Adipose tissue (tissue), 3 donors: ENCODE results near the gene FER. TPM values are rescaled to one million over a fixed set of nuclear protein-coding genes. Genes with fewer than 3 reads are reported as not detected.
"Not testable (repeated sequence)": the region's sequence is repeated elsewhere in the genome, so short reads cannot be mapped to it uniquely, and the experiment has no call there.

Source experiments
- H3K27ac ChIP-seq: one replicate; pipeline ENCODE4 v1.5.1; 2013; ENCODE audit warnings: low read depth, low read length
- WGBS, 3 donors: extraction: QIAGEN DNeasy Blood & Tissue Kit; methylation state at CpG; one replicate each; pipeline ENCODE4 v1.1.7; 2013; 5-methylcytosine and 5-hydroxymethylcytosine counted together
- polyA plus RNA-seq, 3 donors: library from polyadenylated mRNA; stranded (reverse); fragments of 200-250 nt; gene quantifications; one replicate each; pipeline ENCODE4 v1.2.3, GENCODE V29; 2013
- donor health status: healthy with polysubstance abuse.
- donor health status: Bipolar disorder and iron deficiency.
- donor health status: healthy.

The FER gene
- polyA plus RNA-seq, 3 donors, result 1.3 to 2.9 (median 2.8) TPM

DNA sequence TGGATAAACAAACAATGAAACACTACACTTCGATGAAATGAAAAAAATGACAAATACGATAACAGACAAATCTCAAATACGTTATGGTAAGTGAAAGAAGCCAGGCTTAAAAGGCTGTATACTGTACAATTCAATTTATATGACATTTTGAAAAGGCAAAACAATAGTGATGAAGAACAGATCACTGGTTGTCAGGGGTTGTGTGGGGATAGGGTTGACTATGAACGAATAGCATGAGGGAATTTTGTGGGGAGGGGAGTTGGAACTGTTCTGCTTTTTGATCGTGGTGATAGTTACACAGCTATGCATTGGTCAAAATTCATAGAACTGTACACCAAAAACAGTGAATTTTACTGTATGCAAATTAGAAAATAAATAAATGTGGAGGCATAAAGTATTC is 7.8 kb upstream of the FER start:
- WGBS, 3 donors, result 57 to 80% (median 75%) methylated on average over 5 of the region's 5 CpGs

DNA sequence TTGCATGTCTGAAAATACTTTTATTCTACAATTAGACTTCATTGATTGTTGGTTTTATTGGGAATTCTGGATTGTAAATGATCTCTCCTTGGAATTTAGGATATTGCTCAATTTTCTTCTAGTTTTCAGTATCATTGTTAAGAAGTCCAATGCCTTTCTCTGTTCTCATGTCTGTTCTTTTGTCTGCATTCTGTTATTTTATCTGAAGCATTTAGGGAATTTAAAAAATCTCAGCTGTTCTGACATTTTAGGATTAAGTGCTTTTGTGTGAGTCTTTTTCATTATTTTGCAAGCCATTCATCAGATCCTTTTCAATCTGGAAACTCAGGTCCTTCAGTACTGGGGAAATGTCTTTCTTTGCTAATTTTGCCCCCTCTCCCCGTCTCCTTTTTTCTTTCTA is 4.4 kb upstream of the FER start:
- H3K27ac ChIP-seq, result no peak overlapping the region
- WGBS, 3 donors, result 74 to 98% (median 96%) methylated on average over 1 of the region's 1 CpG

More for the DNA sequence above, 7.8 kb upstream of the FER start:
- no peak overlapping the region for H3K27ac ChIP-seq

DNA sequence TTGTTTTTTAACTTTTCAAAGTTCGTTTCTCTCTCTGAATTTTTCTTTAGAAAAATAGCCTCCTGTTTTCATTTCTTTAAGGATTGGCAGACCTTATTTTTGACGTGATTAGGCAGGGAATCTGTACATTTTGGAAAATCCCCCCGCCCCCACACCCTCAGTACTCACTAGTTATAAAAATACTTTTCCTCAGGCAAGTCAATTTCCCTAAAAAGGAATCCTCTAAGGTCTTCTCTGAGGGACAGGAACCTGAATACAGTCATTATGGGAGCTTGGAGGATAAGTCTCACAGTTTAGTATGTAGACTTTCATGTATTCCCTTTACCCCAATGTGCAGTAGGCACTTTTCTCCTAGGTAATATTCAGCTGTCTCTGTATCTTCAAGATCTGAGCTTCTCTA is 3.9 kb upstream of the FER start:
- WGBS, 3 donors, result 74 to 83% (median 78%) methylated on average over 3 of the region's 3 CpGs
- H3K27ac ChIP-seq, result no peak overlapping the region

DNA sequence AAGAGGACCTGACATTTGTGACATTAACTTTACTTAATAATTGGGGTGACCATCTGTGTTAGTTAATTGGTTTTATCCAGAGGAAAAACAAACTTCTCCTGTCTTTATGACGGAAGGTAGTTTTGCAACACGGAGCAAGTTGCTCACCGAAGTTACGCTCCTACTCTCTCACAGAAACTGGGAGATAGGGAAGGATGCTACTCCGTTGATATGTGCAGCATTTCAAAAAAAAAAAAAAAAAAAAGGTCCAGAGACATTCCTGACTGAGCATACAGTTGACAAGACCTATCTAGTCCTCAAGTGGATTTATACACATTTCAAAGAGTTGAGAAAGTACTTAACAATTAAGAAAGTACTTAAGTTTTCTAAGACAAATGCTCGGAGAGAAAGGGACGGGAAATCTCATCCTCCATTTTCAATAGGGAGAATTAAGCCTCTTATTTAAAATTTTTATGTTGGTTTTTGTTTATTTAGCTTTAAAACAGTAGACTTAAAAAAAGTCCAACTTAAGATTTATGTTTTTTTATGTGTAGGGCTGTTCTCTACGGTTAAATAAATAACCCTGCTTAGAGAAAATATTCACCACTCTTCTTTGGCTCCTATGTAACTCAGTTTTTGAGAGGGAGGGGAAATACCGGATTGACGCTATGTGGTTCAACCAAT is 455 bp upstream of the FER start:
- no peak overlapping the region for H3K27ac ChIP-seq
- 39 to 50% (median 45%) methylated on average over 10 of the region's 10 CpGs for WGBS, 3 donors

DNA sequence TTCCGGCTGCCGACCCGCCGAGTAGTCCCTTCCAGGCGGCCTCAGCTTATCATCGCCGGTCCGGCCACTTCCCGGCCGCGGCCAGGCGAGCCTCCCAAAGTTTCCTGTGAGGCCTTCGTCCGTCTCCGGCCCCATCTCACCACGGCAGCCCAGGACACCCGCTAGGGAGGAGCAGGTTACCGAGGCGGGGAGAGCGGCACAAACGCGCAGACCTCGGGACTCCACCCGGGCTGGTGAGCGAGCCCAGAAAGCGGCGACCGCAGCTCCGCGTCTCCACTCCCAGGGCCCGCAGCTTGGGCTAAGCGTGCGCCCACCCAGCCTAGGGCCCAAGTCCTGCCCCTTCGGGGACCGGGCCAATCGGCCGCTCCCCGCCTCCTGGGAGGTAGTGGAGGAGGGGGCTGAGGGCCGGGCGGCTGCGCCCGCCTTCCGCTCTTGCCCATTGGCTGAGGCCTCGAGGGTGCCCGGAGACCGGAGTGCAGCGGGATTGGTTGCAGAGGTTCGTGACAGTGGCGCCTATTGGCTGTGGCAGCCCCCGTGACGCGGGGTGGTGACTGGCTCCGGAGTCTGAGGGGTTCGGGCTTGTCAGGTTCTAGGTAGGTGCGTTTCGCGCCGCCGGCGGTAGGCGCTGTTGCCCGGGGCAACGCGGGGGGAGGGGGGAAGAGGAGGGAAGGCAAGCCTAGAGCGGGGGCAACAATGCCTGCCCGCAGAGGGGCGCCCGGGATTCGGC is 867 bp downstream of the FER start:
- WGBS, 3 donors, result 0 to 1% (median 0%) methylated on average over 61 to 69 of the region's 69 CpGs

DNA sequence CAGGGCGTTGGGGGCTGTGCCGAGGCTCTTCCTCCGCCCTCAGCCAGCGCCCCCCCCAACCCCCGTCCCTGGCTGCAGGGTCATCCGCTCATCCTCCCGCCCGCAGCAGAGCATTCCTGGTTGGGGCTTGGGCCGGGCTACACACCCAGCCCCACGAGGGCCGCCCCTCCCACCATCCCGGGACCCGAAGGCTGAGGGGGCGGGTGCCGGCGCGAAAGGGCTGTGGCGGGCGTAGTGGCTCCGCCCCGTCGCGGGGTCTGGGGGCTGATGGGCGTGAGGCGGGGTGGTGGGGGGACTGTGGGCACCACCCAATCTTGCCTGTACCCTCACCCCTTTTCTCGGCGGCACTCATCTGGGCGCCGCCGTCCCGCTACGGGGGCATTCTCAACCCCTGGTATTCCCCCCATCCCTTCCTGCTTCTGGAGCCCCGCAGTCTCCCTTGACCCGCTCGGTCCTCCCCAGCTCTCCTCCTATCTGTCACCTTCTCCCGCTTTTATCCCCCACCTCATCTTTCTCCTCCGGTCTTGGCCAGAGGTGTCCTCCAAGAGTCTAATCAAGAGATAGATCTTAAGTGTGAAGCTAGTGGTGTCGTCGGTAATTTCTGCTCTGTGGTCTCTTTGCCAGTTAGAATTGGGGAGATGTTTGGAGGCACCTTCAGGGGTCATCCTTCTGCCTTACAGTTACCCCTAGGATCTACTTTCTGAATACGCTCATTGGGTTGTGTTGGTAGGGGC is 1.6 kb downstream of the FER start:
- 1 to 2% (median 1%) methylated on average over 31 to 40 of the region's 40 CpGs for WGBS, 3 donors
- H3K27ac ChIP-seq, result peak overlapping the region; percentile 44

More for the DNA sequence above, 867 bp downstream of the FER start:
- H3K27ac ChIP-seq, result peak overlapping the region; percentile 86

DNA sequence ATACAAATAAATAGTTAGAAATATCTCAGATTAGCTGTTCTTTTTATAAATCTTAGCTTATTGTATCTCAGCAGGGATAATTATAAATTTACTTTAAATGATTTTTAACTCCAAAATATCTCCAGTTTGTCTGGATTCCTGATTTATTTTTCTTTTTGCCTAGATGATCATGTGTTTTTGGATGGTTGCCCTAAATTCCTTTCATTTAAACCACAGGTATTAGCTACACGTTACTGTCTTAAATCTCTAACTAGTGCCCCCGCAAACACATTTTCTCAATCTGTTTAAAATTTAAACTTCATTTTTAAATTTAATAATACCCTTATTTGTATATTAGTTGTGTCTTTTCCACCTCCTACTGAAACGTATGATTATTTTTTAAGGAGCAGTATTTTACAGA is 5.6 kb downstream of the FER start:
- WGBS, 3 donors, result 74 to 84% (median 82%) methylated on average over 3 of the region's 3 CpGs
- no peak overlapping the region for H3K27ac ChIP-seq

DNA sequence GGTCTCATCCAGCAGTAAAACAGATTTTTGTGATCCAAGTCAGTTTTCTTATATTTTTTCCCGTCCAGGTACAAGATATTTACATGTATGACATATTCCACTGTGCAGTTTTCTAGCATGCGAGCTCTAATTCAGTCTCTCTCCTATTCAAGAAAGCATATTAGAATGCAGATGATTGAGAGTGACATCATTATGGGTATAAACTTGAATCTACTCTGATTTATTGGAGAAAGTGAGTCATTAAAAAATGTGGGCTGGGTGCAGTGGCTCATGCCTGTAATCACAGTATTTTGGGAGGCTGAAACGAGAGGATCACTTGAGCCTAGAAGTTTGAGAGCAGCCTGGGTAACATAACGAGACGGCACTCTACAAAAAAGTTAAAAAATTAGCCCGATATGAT is 6.2 kb downstream of the FER start:
- no peak overlapping the region for H3K27ac ChIP-seq
- WGBS, 3 donors, result 87 to 92% (median 90%) methylated on average over 6 of the region's 6 CpGs

DNA sequence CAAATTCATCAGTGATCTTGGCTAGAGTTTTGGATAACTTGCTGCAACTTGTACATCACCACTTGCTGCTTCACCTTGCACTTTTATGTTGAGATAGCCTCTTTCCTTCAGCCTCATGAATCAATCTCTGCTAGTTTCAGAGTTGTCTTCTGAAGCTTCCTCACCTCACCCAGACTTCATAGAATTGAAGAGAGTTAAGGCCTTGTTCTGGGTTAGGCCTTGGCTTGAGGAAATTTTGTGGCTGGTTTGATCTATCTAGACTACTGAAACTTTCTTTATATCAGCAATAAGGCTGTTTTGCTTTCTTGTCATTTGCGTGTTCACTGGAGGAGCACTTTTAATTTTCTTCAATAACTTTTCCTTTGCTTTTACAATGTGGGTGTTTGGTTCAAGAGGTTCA is 12.8 kb downstream of the FER start:
- WGBS, 3 donors, result 96 to 98% (median 97%) methylated on average over 1 of the region's 1 CpG

DNA sequence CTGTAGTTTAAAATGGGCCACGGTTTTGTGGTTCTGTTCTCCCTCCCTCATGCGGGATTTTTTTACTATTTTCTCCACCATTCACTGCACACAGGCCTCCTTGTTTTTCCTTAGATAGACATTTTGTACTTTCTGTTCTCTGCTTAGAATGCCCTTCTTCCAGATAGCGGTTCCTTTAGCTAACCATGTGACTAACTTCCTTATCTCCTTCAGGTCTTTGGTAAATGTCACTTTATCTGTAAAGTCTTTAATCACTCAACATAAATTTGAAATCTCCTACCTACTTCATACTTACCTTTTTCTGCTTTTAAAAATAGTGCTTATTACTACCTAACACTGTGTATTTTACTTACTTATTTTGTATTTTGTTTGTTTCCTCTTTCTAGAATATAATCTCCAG is 15.0 kb downstream of the FER start:
- H3K27ac ChIP-seq, result no peak overlapping the region
- WGBS, 3 donors, result 49 to 60% (median 55%) methylated on average over 3 of the region's 3 CpGs

More for the DNA sequence above, 12.8 kb downstream of the FER start:
- no peak overlapping the region for H3K27ac ChIP-seq

DNA sequence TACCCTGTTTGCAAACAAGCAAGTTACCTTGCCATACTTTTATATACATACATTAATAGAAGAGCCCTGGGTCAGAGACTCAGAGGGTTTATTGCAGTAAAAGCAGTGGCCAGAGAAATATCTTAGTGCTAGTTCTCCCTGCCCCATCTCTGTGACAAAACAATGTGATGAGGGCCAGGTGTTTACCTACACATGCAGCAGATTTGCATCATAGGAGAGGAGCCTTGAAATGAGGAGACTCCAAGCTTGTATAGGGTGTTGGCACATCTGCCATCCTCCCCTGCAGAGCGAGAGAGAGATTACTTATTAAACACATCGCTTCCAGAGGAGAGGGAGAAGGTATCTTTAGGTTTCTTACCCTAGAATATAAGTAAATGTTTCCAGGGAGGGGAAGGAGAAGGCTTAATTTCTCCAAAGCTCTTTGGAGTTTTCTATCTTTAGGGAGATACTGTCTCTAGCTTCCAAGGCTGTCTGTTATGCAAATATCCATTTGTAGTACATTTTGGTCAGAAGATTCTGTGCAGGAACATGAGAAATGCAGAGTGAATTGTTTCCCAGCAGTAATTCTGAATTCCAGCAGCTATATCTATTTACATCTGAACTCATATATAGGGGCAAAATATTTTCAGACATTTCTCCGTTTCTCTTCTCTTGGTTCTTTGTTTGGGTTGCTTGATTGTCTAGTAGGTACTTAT is 15.7 kb downstream of the FER start:
- WGBS, 3 donors, result 78 to 94% (median 89%) methylated on average over 3 of the region's 3 CpGs
- no peak overlapping the region for H3K27ac ChIP-seq

DNA sequence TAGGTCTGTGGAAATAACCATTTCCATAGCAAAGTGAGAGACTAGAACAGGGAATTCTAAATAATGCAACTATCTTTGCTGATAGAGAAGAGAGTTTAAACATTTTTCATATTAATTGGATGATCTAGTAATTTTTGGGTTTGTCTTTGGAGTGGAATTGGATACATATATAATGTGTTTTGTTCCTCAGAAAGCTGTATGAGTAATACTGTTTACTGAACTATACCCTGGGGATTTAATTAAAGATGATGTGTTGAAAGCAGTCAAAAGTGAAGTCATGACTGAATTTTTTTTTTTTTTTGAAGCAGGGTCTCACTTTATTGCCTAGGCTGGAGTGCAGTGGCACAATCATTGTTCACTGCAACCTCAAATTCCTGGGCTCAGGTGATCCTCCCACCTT is 17.9 kb downstream of the FER start:
- H3K27ac ChIP-seq, result no peak overlapping the region

DNA sequence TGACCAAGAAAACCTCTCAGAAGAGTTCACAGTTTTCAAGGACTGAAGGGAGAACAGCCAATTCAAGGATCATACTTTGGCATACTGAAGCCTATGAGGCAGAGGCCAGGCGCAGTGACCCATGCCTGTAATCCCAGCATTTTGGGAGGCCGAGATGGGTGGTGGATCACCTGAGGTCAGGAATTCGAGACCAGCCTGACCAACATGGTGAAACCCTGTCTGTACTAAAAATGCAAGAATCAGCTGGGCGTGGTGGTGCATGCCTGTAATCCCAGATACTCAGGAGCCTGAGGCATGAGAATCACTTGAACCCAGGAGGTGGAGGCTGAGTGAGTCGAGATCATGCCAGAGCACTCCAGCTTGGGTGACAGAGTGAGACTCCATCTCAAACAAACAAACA is 19.2 kb downstream of the FER start:
- H3K27ac ChIP-seq, result not testable (repeated sequence)
- WGBS, 3 donors, result 93 to 98% (median 95%) methylated on average over 5 of the region's 5 CpGs

DNA sequence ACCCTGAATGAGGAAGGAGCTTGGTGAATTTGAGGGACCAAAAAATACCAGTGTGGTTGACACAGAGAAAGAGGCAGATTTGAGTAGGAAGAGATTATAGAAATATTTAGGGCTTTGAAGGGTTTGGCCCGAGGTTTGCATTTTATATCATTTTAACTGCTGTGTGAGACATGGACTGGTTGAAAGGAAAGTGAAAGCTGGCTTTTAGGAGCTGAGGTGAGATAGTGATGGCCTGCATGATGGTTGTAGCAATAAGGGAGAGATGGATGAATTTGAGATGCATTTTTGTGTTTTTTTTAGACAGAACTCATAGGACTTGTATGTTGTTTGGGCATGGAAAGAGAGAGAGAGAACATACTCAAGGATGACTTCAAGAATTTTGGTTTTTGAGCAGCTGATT is 21.7 kb downstream of the FER start:
- WGBS, 3 donors, result 52 to 77% (median 61%) methylated on average over 1 of the region's 1 CpG
- no peak overlapping the region for H3K27ac ChIP-seq

DNA sequence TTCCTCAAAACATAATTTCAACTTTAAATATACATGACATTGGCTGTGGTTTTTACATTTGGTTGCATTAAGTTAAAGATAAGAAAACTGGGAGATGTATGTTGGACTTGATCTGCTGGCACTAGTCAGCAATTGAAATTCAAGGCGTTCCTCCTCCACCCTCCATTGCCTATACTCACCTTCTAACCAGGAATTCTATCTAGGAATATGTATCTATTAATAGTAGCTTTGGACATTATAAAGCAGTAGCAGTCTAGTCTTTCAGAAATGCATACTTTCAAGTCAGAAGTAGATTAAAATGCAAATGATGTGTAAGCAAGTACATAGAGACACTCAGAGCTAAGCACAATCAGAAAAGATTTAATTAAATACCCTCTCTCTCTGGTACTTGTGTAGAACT is 24.9 kb downstream of the FER start:
- WGBS, 3 donors, result 45 to 66% (median 63%) methylated on average over 1 of the region's 1 CpG
- H3K27ac ChIP-seq, result no peak overlapping the region

DNA sequence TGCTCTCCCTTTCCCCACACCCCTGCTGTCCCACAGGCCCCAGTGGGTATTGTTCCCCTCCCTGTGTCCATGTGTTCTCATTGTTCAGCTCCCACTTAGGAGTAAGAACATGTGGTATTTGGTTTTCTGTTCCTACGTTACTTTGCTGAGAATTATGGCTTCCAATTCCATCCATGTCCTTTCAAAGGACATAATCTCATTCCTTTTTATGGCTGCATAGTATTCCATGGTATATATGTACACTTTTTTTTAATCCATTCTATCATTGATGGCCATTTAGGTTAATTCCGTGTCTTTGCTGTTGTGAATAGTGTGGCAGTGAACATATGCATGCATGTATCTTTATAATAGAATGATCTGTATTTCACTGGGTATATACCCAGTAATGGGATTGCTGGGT is 25.6 kb downstream of the FER start:
- no peak overlapping the region for H3K27ac ChIP-seq
- 94 to 100% (median 97%) methylated on average over 2 of the region's 2 CpGs for WGBS, 3 donors

DNA sequence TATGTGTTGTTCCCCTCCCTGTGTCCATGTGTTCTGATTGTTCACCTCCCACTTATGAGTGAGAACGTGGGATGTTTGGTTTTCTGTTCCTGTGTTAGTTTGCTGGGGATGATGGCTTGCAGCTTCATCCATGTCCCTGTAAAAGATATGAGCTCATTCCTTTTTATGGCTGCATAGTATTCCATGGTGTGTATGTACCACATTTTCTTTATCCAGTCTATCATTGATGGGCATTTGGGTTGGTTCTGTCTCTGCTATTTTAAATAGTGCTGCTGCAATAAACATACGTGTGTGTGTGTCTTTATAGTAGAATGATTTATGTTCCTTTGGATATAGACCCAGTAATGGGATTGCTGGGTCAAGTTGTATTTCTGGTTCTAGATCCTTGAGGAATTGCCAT is 26.4 kb downstream of the FER start:
- H3K27ac ChIP-seq, result not testable (repeated sequence)
- WGBS, 3 donors, result 97 to 100% (median 98%) methylated on average over 2 of the region's 2 CpGs

DNA sequence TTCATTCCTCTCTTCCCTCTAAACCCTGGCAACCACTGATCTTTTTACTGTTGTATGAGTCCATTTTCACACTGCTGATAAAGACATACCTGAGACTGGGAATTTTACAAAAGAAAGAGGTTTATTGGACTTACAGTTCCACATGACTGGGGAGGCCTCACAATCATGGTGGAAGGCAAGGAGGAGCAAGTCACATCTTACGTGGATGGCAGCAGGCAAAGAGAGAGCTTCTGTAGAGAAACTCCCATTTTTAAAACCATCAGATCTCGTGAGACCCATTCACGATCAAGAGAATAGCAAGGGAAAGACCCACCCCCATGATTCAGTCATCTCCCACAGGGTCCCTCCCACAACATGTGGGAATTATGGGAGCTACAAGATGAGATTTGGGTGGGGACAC is 29.9 kb downstream of the FER start:
- WGBS, 3 donors, result 94 to 98% (median 94%) methylated on average over 3 of the region's 3 CpGs

DNA sequence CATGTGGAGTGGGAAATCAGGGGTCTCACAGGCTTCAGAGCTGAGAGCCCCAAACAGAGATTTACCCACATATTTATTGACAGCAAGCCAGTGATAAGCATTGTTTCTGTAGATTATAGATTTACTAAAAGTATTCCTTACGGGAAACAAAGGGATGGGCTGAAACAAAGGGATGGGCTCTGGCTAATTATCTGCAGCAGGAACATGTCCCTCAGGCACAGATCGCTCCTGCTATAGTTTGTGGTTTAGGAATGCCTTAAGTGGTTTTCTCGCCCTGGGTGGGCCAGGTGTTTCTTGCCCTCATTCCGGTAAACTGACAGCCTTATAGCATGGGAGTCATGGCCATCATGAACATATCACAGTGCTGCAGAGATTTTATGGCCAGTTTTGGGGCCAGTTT is 36.9 kb downstream of the FER start:
- H3K27ac ChIP-seq, result not testable (repeated sequence)
- 95 to 100% (median 97%) methylated on average over 4 of the region's 4 CpGs for WGBS, 3 donors

More for the DNA sequence above, 29.9 kb downstream of the FER start:
- not testable (repeated sequence) for H3K27ac ChIP-seq
